GM19099 (cell line): ENCODE data around the gene RPL39L.

ENCODE experiments used
- POLR2A ChIP-seq: IDR thresholded peaks from 3 replicates; pipeline ENCODE4 v1.6.1; 2011; ENCODE audit warnings: low read depth; ENCODE audit not compliant: insufficient read length; ENCODE audit errors: extremely low read depth

Gene RPL39L

DNA sequence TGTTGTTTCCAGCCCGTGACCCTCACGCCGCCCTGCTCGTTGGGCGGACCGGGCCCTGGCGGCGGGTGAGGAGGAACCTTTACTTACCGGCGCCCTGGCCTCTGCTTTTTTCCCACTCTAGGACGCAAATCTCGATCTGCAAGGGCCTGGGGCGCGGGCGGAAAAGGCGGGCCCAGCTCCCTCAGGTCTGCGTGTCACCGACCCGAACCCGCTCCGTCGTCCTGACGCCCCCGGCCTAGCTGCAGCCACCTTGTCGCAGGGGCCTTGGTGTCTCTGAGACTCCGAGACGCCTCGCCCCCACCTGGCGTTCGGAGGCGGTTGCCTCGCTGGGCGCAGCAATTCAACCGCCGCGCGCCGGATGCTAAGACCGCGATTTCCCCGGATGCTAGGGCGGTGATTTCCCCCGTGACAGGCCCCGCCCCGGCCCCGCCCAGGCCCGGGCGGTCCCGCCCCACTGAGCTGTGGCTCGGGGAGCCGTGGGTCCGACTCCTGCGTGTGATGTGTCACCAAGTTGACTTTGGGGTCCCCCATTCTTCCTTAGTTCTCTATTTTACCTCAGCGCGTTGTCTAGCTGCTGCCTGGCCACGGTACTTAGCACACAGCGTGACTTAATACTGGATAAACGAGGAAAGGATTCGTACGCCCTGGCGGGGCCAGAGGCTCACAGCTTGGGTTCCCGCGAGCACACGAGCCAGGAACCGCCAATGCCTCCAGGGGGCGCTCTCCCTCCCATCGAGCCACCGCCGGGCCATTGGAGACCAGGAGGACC, at the start of gene RPL39L:
TSS of gene RPL39L (minus strand) at position 371 of the 769 bp plus-strand sequence. CDS start 18,196 bp downstream, outside the sequence.
- peak; percentile 83 for TF ChIP-seq POLR2A

DNA sequence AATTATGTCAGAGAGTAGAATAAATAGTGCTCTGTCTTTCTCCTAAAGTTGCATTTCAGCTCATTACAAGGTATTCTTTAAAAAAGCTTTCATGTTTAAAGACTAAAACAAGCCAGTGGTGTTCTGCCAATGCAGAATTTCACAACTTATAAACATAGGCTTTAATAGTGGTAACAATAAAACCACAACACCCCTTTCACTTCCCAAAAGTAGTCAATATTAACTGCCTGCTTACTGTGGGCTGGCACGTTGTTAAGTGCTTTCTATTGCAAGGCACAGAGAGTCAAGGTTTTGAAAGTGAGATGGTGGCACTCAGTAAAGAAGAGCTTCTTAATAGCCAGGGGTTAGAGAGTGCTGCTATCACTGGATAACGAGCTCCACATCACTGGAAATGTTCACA, 49.6 kb upstream of the RPL39L start:
- no peak for TF ChIP-seq POLR2A

DNA sequence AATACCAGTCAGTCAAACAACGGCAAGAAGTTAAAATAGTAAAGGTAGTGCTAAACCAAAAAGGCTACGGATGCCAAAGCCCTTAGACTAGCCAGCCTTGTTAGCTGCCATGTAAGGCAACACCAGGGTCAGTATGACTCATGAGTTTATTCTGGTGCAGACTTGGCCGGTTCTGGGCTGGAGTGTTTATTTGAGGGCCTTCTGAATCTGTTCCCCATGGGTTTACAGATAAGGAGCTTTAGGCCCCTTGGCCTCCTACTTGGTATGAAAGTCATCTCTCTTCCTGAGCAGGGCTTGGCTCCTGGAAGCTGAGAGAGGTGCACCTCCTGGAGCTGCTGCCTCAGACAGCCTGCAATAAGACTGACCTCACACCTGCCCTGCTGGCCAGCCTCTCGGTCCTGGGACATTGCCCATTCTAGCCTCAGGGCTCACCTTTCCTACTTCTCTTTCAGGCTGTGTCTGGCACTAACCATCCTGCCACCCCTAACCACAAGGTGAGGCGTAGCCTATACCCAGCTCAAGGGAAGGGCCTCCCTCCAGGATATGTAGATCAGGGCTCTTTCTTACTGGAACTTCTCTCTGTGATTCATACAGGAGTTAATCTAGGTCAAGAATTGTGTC, 47.6 kb upstream of the RPL39L start:
- no peak for TF ChIP-seq POLR2A

DNA sequence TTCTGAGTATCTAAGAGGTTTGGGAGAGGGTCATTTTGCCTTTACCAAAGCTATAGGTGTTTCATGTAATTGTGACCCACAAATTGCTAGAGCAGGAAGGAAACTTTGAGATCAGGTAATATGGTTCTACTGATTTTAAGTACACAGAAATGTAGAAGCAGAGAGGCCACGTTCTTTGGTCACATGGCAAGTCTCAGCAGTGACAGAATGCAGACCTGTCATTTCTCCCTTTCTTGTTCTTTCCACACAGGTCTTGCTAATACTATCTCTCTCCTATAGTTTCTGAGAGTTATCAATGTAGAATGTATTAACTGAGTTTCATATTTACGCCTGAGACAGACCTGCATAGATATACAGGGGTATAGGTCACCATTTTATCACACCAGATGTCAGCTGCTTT, 47.1 kb upstream of the RPL39L start:
- TF ChIP-seq POLR2A: no peak

DNA sequence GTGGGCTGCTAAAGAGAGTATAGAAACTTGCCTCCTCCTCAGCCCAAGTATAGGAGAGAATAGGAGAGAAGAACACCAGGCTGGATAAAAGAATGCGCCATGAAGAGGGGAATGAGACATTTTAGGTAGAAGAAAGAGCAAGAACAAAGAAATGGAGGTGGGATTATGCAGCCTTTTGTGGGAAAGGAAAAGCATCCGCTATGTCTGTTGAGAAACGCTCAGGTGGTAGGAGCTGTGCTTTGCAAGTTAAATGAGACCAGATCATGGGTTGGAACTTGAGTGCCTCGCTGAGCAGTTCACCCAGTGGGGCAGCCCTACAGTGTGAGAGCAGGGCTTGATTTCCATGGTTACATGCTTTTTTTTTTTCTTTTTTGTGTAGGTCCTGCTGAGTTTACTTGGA, 46.5 kb upstream of the RPL39L start:
- TF ChIP-seq POLR2A: no peak

DNA sequence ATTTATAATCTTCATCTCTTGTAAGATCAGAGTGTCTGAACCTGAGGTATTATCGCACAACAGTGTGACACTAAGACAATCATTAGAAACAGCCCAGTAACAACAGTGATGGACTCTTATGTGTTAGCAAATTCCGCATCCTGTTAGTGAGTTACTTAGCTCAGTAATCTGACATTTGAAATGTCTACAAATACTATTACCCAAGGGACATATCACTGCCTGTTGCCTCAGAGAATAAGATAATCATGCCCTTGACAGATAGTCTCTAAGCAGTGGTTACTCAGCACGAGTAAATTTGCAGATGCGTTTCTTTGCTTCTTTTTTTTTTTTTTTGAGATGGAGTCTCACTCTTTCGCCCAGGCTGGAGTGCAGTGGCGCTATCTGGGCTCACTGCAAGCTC, 44.6 kb upstream of the RPL39L start:
- no peak for TF ChIP-seq POLR2A

DNA sequence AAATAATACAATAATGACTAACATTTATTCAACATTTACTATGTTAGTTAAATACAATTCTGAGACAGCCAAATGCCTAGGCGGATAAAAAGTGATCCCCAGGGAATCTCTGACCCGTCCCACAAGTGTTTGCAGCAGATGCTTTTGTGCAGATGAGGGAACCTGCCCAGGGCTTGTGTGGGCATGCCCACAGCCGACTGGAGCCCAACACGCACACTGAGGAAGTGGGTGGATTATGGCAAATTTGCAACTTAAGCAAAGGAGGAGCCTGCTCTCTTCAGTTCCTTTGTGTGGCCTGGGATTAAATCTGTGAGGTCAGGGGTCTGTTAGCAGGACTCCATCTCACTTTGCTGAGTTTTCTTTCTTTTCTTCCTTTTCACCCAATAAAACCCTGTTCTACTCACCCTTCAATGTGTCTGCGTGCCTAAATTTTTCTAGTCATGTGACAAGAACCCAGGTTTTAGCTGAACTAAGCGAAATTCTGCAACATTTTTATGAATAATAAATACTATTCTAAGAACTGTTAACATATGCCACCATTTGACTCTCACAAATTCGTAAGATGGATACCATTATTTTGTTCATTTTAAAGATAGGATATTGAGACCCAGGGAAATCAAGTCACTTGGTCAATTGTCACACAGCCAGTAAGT, 44.0 kb upstream of the RPL39L start:
- TF ChIP-seq POLR2A: no peak

DNA sequence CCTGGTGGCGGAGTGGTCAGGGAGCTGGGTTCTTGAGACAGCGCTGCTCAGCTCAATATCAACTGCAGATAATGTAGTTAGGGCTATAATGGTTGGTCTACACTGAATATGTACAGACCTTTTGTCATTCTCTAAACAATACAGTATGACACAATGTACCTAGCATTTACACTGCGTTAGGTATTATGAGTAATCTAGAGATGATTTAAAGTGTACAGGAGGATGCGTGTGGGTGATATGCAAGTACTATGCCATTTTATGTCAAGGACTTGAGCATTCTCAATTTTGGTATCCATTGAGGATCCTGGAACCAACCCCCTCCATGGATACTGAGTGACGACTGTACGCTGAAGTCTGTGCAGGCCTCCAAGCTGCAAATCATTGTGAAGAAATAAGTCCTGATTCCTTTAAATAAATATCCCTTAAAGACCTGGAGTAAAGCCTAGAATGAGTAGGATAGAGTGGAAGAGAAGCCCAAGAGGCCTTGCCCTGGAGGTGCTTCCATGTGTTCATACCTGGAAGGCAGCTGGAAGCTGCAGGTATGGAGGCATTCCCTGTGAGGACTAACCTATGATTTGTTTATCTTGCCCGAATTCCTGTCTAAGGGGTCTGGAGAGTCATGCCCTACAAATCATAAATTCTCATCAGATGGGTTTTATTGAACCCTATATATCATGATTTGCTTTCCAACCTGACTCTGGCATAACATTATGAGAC, 42.3 kb upstream of the RPL39L start:
- no peak for TF ChIP-seq POLR2A

DNA sequence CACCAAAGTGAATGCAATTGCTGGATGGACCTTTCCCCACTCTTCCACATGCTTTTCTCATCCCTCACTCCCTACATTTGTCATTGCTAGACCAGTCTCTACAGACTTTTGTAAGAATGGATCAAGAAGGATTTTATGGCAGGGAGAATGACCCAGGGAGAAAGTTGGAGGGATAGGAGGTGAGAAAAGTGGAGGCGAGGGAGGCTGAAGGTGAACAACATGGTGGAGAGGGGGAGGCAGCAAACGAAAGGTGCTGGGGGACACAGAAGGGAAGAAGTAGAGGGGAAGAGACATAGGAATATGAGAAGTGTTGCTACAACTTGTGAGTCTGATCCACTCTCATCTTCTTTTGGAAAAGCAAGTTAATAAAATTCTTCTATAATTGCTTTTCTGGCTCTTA, 33.6 kb upstream of the RPL39L start:
- TF ChIP-seq POLR2A: no peak

DNA sequence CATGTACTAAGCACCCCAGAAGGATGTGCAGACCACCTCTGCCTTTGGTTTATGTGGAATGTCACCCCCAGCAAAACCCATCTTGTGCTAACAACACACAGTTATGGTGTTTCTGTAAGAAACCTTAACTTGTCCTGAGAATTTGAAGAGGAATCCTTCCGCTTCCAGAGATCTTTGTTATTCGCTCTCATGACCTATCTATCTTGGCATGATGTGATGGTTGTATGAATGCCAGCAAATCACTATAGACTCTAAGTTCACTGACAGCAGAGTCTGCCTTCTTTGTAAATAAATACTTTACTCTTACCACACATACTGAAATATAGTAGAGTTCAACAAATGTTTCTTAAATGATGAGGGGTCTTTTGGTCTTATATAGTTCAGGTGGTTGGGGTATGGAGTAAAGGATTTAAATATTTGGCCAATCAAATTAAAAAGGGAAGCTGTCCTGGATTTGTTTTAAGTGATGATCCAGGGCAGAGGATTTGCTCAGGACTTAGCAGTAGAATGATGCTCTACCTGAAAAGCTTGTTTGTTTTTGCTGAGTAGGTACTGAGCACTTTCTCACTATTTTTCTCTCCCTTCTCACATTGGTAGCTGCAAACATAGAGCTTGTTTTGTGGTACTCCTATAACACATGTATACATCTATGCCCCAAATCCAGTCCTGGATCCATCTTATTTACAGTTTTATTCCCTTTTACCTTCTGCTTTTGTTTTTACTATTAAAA, 30.1 kb upstream of the RPL39L start:
- TF ChIP-seq POLR2A: no peak

DNA sequence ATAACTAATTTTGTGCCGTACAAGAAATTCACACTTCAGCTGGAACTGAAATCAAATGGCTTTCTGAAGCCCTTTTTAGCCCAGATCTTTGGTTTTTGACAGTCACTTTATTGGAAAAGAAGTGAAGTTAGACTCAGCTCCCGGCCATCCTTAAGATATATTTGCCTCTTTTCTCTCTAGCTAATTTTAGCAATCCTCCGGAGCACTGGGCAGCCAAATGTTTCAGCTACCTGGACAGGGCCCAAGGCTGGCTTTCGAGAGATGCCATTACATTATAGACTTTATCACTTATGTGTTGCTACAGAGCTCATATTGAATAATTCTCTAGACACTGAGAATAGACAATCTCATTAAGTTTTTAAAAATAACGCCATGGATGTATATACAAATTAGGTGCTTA, 28.5 kb upstream of the RPL39L start:
- TF ChIP-seq POLR2A: no peak

DNA sequence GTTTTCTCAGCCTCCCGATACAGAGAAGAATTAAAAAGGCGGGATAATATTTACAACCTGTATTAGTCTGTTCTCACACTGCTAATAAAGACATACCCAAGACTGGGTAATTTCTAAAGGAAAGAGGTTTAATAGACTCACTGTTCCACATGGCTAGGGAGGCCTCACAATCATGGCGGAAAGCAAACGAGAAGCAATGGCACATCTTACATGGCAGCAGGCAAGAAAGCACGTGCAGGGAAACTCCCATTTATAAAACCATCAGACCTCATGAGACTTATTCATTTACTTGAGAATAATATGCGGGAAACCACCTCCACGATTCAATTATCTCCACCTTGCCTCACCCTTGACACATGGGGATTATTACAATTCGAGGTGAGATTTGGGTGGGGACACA, 27.5 kb upstream of the RPL39L start:
- no peak for TF ChIP-seq POLR2A

DNA sequence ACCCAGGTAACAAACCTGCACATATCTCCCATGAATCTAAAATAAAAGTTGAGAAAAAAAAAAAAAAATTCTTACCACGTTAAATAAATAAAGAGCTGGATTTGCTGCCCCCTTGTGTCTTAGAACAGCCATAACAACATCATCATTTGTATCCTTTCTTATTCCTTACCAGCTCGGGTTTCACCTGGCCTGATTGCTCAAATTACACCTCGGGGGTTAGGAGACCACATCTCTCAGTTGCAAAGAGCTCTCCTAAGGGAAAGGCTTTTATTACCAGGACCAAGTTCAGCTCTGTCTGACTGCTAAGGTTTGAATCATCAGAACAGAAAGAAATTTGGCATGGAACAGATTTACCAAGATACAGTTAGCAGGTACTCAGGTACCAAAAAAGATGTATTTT, 25.8 kb upstream of the RPL39L start:
- TF ChIP-seq POLR2A: no peak

DNA sequence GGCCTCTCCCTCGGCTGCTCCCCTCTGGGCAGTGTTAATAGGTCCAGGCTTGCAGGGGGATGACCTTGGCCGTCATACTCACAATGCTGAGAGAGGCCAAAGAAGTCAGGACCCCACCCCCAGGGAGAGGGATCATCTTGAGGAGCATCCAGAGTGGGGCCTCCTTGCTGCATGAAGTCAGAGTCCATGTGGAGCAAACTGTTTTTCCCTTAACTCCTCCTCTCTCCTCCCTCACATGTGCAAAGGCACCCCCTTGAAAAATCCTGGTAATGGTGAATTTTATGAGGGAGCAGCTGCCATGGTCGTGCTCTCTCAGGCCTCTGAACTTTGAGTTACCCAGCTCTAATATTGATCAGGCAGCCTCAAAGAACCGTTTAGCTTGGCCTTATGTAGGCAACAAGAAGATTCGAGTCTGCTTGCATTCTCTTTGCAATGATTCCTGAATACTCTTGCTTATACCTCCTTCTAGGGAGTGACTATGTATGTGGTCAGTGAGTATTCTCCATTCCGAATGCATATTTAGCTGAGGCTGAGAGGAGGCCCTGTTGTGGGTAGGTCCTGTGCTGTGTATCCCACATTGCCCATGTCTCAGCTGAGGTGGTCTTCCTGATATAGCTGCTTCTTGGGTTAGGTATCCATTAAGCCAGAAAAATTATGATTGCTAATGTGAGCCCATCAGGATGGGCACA, 23.1 kb upstream of the RPL39L start:
- TF ChIP-seq POLR2A: no peak
